Calu3 (cell line): ENCODE data around the gene MOXD1. TPM values are rescaled to one million over a fixed set of nuclear protein-coding genes. Genes with fewer than 3 reads are reported as not detected.

ENCODE experiments used
- BruUV-seq: library from RNA; stranded (reverse); fragments of 400-500 nt; replicated peaks from 2 replicates; lab custom pipeline; 2021; lab: Mats Ljungman, UMichigan
- CTCF ChIA-PET: fragments of 300-600 bp; sonication (Branson Sonifier 250); formaldehyde crosslinking; loops from one replicate; lab custom pipeline; 2022; ENCODE audit warnings: antibody characterized with exemption; lab: Charles Lee
- DNase-seq: peaks from one replicate; pipeline ENCODE4 v3.0.0; 2022
- H3K27ac Mint-ChIP-seq: one replicate; pipeline ENCODE4 v1.8.0; 2022; ENCODE audit warnings: mixed read lengths; ENCODE audit not compliant: unreplicated experiment
- H3K27me3 Mint-ChIP-seq: one replicate; pipeline ENCODE4 v1.8.0; 2022; ENCODE audit warnings: mixed read lengths; ENCODE audit not compliant: unreplicated experiment
- H3K36me3 Mint-ChIP-seq: one replicate; pipeline ENCODE4 v1.8.0; 2022; ENCODE audit warnings: mild to moderate bottlenecking, moderate library complexity, mixed read lengths; ENCODE audit not compliant: insufficient read depth, unreplicated experiment
- H3K4me1 Mint-ChIP-seq: one replicate; pipeline ENCODE4 v1.8.0; 2022; ENCODE audit warnings: mild to moderate bottlenecking, low read depth, mixed read lengths; ENCODE audit not compliant: unreplicated experiment
- H3K4me3 Mint-ChIP-seq: one replicate; pipeline ENCODE4 v1.8.0; 2022; ENCODE audit warnings: mild to moderate bottlenecking, low read depth, moderate library complexity, mixed read lengths; ENCODE audit not compliant: unreplicated experiment
- H3K9me3 Mint-ChIP-seq: one replicate; pipeline ENCODE4 v1.8.0; 2022; ENCODE audit warnings: low read depth, mixed read lengths; ENCODE audit not compliant: unreplicated experiment
- CTCF ChIP-seq: fragments of 200-600 bp; IDR thresholded peaks from one replicate; pipeline ENCODE4 v1.8.0; 2022; ENCODE audit warnings: antibody characterized with exemption; ENCODE audit not compliant: unreplicated experiment
- intact Hi-C: fragments of 100-400 bp; cut with micrococcal nuclease; formaldehyde crosslinking; loops from one replicate; pipeline ENCODE4 v1.10.0; 2022; ENCODE audit not compliant: unreplicated experiment
- total RNA-seq: library from RNA; stranded (reverse); gene quantifications from 2 replicates; pipeline ENCODE4 v1.2.3, GENCODE V29; 2022

MOXD1 gene
- total RNA-seq, 1 experiment from 2014 or later: 13.6 TPM

- Mint-ChIP-seq H3K9me3 (no peaks in the 10 kb centered on the region), H3K27ac (no peak overlapping the region), H3K36me3 (peaks cover 17% of the 10 kb centered on the region), H3K4me1 (peaks cover 8% of the 10 kb centered on the region), H3K27me3 (peaks cover 23% of the 10 kb centered on the region), H3K4me3 (no peak overlapping the region)
- BruUV-seq: no TSS peak
- no peak for TF ChIP-seq CTCF
- CTCF ChIA-PET: interaction anchor here (0.6 to 1.2 kb wide), 2 partner anchors 84 to 395 kb away, joined by 3 read pairs; no protein-coding TSS in a partner anchor
- no peak for DNase-seq
- intact Hi-C loops: no loop called here
Measured at GRCh38 chr6:132404736-132405135, 3.5 kb upstream of the MOXD1 start.

- CTCF ChIA-PET: no interaction called here
- Mint-ChIP-seq H3K4me1 (peaks cover 9% of the 10 kb centered on the region), H3K36me3 (peaks cover 17% of the 10 kb centered on the region), H3K27ac (no peak overlapping the region), H3K9me3 (no peaks in the 10 kb centered on the region), H3K27me3 (peaks cover 23% of the 10 kb centered on the region), H3K4me3 (no peak overlapping the region)
- TF ChIP-seq CTCF: no peak
- BruUV-seq: no TSS peak
- DNase-seq: no peak
- intact Hi-C loops: no loop called here
Measured at GRCh38 chr6:132404330-132404729, 3.1 kb upstream of the MOXD1 start.

GRCh38 chr6:132401618-132402285 is 477 bp upstream of the MOXD1 start:
- Mint-ChIP-seq H3K27ac (no peak overlapping the region), H3K4me1 (peaks cover 9% of the 10 kb centered on the region), H3K4me3 (peak overlapping the region; percentile 69), H3K9me3 (no peaks in the 10 kb centered on the region), H3K36me3 (peaks cover 17% of the 10 kb centered on the region), H3K27me3 (peaks cover 23% of the 10 kb centered on the region)
- CTCF ChIA-PET: no interaction called here
- no peak for DNase-seq
- no peak for TF ChIP-seq CTCF
- intact Hi-C loops: no loop called here
- no TSS peak for BruUV-seq

- CTCF ChIA-PET: interaction anchor here (1.2 kb wide), 1 partner anchor 9 kb away, joined by 6 read pairs; no protein-coding TSS in a partner anchor
- no peak overlapping the region for H3K27ac Mint-ChIP-seq
- peaks cover 23% of the 10 kb centered on the region for H3K27me3 Mint-ChIP-seq
- DNase-seq: peak; percentile 6
- peak overlapping the region; percentile 69 for H3K4me3 Mint-ChIP-seq
- TF ChIP-seq CTCF: no peak
- intact Hi-C loops: no loop called here
- H3K4me1 Mint-ChIP-seq: peaks cover 17% of the 10 kb centered on the region
- H3K9me3 Mint-ChIP-seq: no peaks in the 10 kb centered on the region
- BruUV-seq: no TSS peak
- peaks cover 17% of the 10 kb centered on the region for H3K36me3 Mint-ChIP-seq
Measured at GRCh38 chr6:132400555-132400882, 756 bp downstream of the MOXD1 start.
